A549 (cell line): ENCODE data around the gene GSK3A.

Source experiments
- EP300 ChIP-seq, 2 experiments: fragments of >200 bp; sonication (Bioruptor Twin); formaldehyde crosslinking; IDR thresholded peaks; 2 replicates in 1 of 2; 3 replicates in 1 of 2; pipeline ENCODE4 v1.6.1; 2016 to 2017
- ESRRA ChIP-seq: fragments of 150-350 bp; IDR thresholded peaks from 2 replicates; pipeline ENCODE4 v1.6.1; 2014; ENCODE audit warnings: mild to moderate bottlenecking, low read length, borderline replicate concordance
- HDAC2 ChIP-seq: fragments of 200-600 bp; sonication (generic); IDR thresholded peaks from 2 replicates; pipeline ENCODE4 v1.6.1; 2016
- POLR2A ChIP-seq: IDR thresholded peaks from 2 replicates; pipeline ENCODE4 v1.6.1; 2012; ENCODE audit warnings: mild to moderate bottlenecking, low read length
- SREBF2 ChIP-seq: fragments of 450-650 bp; IDR thresholded peaks from 2 replicates; pipeline ENCODE4 v1.6.1; 2014; ENCODE audit warnings: mild to moderate bottlenecking, moderate library complexity
- TF ChIP-seq, protein P1 (sequence below): fragments of 150-350 bp; IDR thresholded peaks from 2 replicates; pipeline ENCODE4 v1.6.1; 2014; ENCODE audit warnings: low read depth, mild to moderate bottlenecking, low read length
- TF ChIP-seq, protein P2 (sequence below): fragments of 450-650 bp; IDR thresholded peaks from 2 replicates; pipeline ENCODE4 v1.6.1; 2014; ENCODE audit warnings: antibody characterized with exemption
- TF ChIP-seq, protein P3 (sequence below): fragments of >200 bp; sonication (Bioruptor Twin); formaldehyde crosslinking; IDR thresholded peaks from 3 replicates; pipeline ENCODE4 v1.5.1; 2016
- TF ChIP-seq, protein P4 (sequence below): IDR thresholded peaks from 2 replicates; pipeline ENCODE4 v1.6.1; 2012; ENCODE audit warnings: low read depth, borderline replicate concordance
- TF ChIP-seq, protein P5 (sequence below): IDR thresholded peaks from 2 replicates; pipeline ENCODE4 v1.6.1; 2012

DNA sequence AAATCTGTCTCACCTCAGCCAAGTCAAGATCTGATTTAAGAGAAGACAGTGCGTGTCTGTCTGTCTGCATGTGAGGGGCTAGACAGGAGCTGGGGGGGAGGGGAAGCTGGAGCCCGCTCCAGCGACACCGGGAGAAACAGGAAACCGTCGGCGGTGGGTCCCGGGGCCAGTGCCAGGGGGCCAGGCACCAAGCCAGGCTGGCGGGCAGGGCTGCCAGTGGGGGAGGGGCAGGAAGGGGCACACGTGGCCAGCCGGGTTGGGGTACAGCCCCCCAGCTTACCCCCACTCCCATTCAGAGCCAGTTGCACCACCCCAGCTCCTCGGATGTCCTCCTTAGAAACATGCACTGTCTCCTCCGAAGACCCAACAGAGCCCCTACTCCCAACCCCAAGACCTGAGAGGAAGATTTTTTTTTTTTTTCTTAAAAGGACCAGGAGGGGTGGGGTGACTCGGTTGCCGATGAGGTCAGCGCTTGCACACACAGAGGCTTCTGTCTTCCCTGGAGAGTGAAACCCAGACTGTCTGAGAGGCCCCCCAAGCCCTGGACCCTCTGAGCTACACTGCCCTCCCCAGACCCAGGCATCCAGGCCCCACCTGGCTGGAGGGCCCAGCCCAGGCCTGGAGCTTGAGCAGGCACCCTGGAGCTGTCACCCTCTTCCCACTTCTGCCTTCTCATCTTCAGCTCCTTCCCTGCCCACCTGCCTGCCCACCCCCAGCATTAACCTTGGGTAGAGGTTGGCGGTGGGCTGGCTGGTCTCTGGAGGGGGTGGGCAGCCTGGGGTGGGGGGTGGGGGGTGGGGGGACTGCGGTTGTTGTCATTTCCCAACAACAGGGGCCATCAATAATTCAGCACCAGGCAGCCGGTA is 8.5 kb upstream of the GSK3A start:
- TF ChIP-seq POLR2A (no peak), EP300 (IDR thresholded peaks at IDR 0.05) (no peak), ESRRA (no peak), HDAC2 (no peak), SREBF2 (no peak)
- TF ChIP-seq, protein P1, sequence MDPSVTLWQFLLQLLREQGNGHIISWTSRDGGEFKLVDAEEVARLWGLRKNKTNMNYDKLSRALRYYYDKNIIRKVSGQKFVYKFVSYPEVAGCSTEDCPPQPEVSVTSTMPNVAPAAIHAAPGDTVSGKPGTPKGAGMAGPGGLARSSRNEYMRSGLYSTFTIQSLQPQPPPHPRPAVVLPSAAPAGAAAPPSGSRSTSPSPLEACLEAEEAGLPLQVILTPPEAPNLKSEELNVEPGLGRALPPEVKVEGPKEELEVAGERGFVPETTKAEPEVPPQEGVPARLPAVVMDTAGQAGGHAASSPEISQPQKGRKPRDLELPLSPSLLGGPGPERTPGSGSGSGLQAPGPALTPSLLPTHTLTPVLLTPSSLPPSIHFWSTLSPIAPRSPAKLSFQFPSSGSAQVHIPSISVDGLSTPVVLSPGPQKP = no peak
- TF ChIP-seq, protein P2, sequence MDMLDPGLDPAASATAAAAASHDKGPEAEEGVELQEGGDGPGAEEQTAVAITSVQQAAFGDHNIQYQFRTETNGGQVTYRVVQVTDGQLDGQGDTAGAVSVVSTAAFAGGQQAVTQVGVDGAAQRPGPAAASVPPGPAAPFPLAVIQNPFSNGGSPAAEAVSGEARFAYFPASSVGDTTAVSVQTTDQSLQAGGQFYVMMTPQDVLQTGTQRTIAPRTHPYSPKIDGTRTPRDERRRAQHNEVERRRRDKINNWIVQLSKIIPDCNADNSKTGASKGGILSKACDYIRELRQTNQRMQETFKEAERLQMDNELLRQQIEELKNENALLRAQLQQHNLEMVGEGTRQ = no peak
- TF ChIP-seq, protein P3, sequence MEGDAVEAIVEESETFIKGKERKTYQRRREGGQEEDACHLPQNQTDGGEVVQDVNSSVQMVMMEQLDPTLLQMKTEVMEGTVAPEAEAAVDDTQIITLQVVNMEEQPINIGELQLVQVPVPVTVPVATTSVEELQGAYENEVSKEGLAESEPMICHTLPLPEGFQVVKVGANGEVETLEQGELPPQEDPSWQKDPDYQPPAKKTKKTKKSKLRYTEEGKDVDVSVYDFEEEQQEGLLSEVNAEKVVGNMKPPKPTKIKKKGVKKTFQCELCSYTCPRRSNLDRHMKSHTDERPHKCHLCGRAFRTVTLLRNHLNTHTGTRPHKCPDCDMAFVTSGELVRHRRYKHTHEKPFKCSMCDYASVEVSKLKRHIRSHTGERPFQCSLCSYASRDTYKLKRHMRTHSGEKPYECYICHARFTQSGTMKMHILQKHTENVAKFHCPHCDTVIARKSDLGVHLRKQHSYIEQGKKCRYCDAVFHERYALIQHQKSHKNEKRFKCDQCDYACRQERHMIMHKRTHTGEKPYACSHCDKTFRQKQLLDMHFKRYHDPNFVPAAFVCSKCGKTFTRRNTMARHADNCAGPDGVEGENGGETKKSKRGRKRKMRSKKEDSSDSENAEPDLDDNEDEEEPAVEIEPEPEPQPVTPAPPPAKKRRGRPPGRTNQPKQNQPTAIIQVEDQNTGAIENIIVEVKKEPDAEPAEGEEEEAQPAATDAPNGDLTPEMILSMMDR = no peak
- TF ChIP-seq, protein P4, sequence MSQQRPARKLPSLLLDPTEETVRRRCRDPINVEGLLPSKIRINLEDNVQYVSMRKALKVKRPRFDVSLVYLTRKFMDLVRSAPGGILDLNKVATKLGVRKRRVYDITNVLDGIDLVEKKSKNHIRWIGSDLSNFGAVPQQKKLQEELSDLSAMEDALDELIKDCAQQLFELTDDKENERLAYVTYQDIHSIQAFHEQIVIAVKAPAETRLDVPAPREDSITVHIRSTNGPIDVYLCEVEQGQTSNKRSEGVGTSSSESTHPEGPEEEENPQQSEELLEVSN = no peak
- TF ChIP-seq, protein P5, sequence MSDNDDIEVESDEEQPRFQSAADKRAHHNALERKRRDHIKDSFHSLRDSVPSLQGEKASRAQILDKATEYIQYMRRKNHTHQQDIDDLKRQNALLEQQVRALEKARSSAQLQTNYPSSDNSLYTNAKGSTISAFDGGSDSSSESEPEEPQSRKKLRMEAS = peak; percentile 52; the same call in 1 of the 2 replicates
